Lower leg skin (tissue), 3 donors: Measurements from ENCODE around the gene BMP2.

Source experiments
- POLR2A ChIP-seq, 2 donors: fragments of 450-650 bp; IDR thresholded peaks; one replicate each; pipeline ENCODE4 v1.6.1; 2016 to 2017; ENCODE audit warnings: antibody characterized with exemption in 2 of 2, mild to moderate bottlenecking in 1 of 2, moderate library complexity in 1 of 2
- TF ChIP-seq, protein P1 (sequence below), 3 donors: fragments of 450-650 bp; IDR thresholded peaks; one replicate each; pipeline ENCODE4 v1.5.1; 2016; ENCODE audit warnings: antibody characterized with exemption in 3 of 3, mild to moderate bottlenecking in 3 of 3, moderate library complexity in 2 of 3

DNA sequence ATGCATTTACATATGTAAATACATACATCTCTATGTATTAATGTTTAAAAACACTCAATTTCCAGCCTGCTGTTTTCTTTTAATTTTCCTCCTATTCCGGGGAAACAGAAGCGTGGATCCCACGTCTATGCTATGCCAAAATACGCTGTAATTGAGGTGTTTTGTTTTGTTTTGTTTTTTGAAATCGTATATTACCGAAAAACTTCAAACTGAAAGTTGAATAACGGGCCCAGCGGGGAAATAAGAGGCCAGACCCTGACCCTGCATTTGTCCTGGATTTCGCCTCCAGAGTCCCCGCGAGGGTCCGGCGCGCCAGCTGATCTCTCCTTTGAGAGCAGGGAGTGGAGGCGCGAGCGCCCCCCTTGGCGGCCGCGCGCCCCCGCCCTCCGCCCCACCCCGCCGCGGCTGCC lies 355 bp upstream of the BMP2 start:
- TF ChIP-seq, protein P1, sequence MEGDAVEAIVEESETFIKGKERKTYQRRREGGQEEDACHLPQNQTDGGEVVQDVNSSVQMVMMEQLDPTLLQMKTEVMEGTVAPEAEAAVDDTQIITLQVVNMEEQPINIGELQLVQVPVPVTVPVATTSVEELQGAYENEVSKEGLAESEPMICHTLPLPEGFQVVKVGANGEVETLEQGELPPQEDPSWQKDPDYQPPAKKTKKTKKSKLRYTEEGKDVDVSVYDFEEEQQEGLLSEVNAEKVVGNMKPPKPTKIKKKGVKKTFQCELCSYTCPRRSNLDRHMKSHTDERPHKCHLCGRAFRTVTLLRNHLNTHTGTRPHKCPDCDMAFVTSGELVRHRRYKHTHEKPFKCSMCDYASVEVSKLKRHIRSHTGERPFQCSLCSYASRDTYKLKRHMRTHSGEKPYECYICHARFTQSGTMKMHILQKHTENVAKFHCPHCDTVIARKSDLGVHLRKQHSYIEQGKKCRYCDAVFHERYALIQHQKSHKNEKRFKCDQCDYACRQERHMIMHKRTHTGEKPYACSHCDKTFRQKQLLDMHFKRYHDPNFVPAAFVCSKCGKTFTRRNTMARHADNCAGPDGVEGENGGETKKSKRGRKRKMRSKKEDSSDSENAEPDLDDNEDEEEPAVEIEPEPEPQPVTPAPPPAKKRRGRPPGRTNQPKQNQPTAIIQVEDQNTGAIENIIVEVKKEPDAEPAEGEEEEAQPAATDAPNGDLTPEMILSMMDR (IDR thresholded peaks at IDR 0.05), result no peak
- TF ChIP-seq POLR2A (IDR thresholded peaks at IDR 0.05), result no peak
